Lower leg skin (tissue), 3 donors: ENCODE measurements around the gene KRTAP4-2.

Source experiments
- CTCF ChIP-seq, 3 donors: fragments of 450-650 bp; IDR thresholded peaks; one replicate each; pipeline ENCODE4 v1.5.1; 2016; ENCODE audit warnings: antibody characterized with exemption in 3 of 3, mild to moderate bottlenecking in 3 of 3, moderate library complexity in 2 of 3
- POLR2A ChIP-seq, 2 donors: fragments of 450-650 bp; IDR thresholded peaks; one replicate each; pipeline ENCODE4 v1.6.1; 2016 to 2017; ENCODE audit warnings: antibody characterized with exemption in 2 of 2, mild to moderate bottlenecking in 1 of 2, moderate library complexity in 1 of 2

DNA sequence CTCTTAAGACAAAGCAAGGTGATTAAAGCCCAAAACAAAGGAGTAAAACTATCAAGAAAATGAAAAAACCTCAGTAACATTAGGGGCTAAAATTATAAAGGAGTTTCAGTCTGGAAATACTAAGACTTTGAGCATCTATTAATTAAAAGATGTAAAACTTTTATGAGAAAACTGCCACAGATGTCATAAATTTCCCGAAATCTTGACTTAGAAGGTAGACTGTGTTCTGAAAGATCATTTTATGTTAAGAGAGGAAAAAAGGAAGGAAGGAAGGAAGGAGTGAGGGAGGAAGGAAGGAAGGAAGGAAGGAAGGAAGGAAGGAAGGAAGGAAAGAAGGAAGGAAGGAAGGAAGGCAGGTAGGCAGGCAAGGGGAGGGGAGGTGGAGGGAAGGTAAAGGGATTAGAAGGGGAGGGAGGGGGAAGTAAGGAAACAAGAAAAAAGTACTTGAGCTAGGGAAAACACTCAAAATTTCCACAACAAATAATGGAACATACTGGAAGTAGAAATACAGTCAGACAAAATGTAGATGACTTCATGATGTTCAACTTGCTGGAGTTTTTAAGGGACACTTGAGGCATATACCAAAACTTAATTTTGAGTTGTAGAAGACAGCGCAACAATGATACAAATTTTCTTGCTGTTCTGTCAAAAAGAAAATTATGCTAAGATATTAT is 30.4 kb downstream of the KRTAP4-2 start:
- TF ChIP-seq CTCF (IDR thresholded peaks at IDR 0.05) (no peak), POLR2A (IDR thresholded peaks at IDR 0.05) (no peak)
